IPS-18a (cell line): ENCODE results near the gene FHL2.
A peak's percentile ranks its signal among the peaks of the same experiment; 100 is the strongest.

Source experiments
- H3K27ac ChIP-seq: one replicate; pipeline ENCODE4 v1.5.1; 2013; ENCODE audit warnings: low read length
- H3K27me3 ChIP-seq: one replicate; pipeline ENCODE4 v1.6.1; 2013; ENCODE audit warnings: mild to moderate bottlenecking, low read length; ENCODE audit not compliant: control insufficient read depth, insufficient read depth
- H3K36me3 ChIP-seq: one replicate; pipeline ENCODE4 v1.6.1; 2013; ENCODE audit warnings: low read depth, low read length; ENCODE audit not compliant: control insufficient read depth
- H3K4me1 ChIP-seq: one replicate; pipeline ENCODE4 v1.6.1; 2013; ENCODE audit warnings: low read depth, low read length; ENCODE audit not compliant: control insufficient read depth
- H3K4me3 ChIP-seq: one replicate; pipeline ENCODE4 v1.5.1; 2013; ENCODE audit warnings: low read length
- H3K9ac ChIP-seq: one replicate; pipeline ENCODE4 v1.6.1; 2013; ENCODE audit warnings: mild to moderate bottlenecking, low read length, moderate library complexity
- H3K9me3 ChIP-seq: one replicate; pipeline ENCODE4 v1.6.1; 2013; ENCODE audit warnings: low read depth, low read length; ENCODE audit not compliant: control insufficient read depth

FHL2 gene

DNA sequence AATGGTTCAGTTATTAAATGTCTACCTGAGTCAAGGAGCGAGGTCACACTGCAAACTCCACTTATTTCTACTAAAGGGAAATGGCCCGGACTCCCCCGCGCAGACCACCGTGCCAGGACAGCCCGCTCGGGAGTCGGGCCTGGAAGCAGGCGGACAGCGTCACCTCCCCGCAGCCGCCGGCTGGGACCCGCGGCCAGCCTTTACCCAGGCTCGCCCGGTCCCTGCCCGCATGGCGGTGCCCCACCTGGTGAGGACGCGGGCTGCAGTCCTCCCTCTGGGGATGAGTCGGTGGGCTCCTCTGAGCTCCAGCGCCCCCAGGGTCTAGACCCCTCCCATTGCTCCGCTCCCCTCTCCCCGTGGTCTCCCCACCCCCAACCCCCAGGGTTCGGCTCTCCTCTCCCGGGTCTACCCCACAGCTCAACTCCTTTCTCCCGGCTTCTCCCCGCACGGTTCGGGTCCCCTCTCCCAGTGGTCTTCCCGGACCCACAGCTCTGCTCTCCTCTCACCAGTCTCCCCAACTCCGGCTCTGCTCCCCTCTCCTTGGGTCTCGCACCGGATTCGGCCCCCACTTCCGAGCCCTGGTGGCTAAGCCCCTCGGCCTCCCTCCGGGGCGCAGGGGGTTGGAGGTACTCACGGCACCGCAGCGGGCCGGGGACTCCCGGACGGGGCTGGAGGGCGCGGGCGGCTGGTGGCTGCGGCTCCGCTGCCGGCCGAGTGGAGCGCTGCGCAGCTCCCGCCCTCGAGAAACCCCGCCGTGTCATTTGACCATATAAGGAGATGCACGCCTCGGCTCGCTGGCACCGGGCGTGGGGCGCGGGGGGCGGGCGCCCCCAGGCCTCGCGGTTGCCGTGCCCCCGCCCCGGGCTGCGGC, at the start of gene FHL2:
FHL2 (minus strand) TSS at position 716 of the 871 bp plus-strand sequence. CDS start 12,535 bp downstream, outside the sequence.
- Histone ChIP-seq H3K9ac (peak within 1 kb of the TSS; percentile 97), H3K36me3 (no peaks in the 10 kb centered on the region), H3K4me1 (peaks cover 15% of the 10 kb centered on the region), H3K4me3 (peak within 1 kb of the TSS; percentile 92), H3K9me3 (no peaks in the 10 kb centered on the region), H3K27me3 (peaks cover 19% of the 10 kb centered on the region), H3K27ac (peak within 1 kb of the TSS; percentile 71)

- H3K4me1 ChIP-seq = no peaks in the 10 kb centered on the region
- H3K27ac ChIP-seq = no peak overlapping the region
Measured at GRCh38 chr2:105447476-105447875, 48.6 kb upstream of the FHL2 start.

DNA sequence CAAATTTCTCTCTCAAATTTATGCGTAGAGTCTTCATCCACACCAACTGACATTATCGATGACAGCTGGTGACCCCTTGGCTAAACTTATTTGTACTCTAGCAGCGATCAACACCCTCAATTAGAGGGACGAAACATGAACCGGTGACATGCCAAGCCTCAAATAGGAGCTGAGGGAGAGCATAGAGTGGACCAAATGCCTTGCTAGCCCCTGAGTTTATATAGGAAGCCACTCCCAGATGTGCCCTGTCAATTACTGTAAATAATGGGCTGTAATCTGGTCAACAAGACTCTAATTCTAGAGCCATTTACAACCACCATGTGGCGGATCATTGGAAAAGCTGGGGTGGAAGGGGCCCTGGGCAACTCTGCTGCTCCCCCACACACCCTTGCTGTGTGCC, 47.6 kb upstream of the FHL2 start:
- Histone ChIP-seq H3K4me3 (no peak overlapping the region), H3K36me3 (no peaks in the 10 kb centered on the region), H3K9ac (no peak overlapping the region), H3K9me3 (no peaks in the 10 kb centered on the region), H3K4me1 (no peaks in the 10 kb centered on the region), H3K27me3 (no peaks in the 10 kb centered on the region), H3K27ac (no peak overlapping the region)

More at GRCh38 chr2:105447476-105447875, 48.6 kb upstream of the FHL2 start:
- no peak overlapping the region for H3K4me3 ChIP-seq
- H3K9me3 ChIP-seq = no peaks in the 10 kb centered on the region
- no peak overlapping the region for H3K9ac ChIP-seq
- H3K36me3 ChIP-seq = no peaks in the 10 kb centered on the region
- no peaks in the 10 kb centered on the region for H3K27me3 ChIP-seq

DNA sequence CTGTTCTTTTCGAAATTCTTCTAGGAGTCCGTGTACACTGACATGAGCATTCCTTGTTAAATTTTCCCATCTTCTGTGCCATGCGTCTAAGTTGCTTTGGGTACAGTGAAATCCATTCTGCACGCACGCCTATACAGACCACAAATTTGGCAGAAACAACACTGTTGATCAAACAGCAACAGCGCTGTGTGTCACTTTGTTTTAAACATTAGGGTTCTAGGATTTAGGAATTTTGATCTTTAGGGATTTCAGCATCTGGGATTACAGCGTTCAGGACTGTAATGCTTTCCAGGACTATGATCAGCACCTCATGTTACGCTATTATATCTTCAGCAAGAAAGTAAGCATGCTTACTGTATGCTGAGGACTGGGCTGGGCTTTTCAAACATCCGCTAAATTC, 47.1 kb upstream of the FHL2 start:
- Histone ChIP-seq H3K4me3 (no peak overlapping the region), H3K27ac (no peak overlapping the region), H3K36me3 (no peaks in the 10 kb centered on the region), H3K9ac (no peak overlapping the region), H3K27me3 (no peaks in the 10 kb centered on the region), H3K4me1 (no peaks in the 10 kb centered on the region), H3K9me3 (no peaks in the 10 kb centered on the region)

- Histone ChIP-seq H3K27me3 (no peaks in the 10 kb centered on the region), H3K9me3 (no peaks in the 10 kb centered on the region), H3K9ac (no peak overlapping the region), H3K36me3 (no peaks in the 10 kb centered on the region), H3K4me1 (no peaks in the 10 kb centered on the region), H3K4me3 (no peak overlapping the region), H3K27ac (no peak overlapping the region)
Measured at GRCh38 chr2:105445498-105445897, 46.6 kb upstream of the FHL2 start.

DNA sequence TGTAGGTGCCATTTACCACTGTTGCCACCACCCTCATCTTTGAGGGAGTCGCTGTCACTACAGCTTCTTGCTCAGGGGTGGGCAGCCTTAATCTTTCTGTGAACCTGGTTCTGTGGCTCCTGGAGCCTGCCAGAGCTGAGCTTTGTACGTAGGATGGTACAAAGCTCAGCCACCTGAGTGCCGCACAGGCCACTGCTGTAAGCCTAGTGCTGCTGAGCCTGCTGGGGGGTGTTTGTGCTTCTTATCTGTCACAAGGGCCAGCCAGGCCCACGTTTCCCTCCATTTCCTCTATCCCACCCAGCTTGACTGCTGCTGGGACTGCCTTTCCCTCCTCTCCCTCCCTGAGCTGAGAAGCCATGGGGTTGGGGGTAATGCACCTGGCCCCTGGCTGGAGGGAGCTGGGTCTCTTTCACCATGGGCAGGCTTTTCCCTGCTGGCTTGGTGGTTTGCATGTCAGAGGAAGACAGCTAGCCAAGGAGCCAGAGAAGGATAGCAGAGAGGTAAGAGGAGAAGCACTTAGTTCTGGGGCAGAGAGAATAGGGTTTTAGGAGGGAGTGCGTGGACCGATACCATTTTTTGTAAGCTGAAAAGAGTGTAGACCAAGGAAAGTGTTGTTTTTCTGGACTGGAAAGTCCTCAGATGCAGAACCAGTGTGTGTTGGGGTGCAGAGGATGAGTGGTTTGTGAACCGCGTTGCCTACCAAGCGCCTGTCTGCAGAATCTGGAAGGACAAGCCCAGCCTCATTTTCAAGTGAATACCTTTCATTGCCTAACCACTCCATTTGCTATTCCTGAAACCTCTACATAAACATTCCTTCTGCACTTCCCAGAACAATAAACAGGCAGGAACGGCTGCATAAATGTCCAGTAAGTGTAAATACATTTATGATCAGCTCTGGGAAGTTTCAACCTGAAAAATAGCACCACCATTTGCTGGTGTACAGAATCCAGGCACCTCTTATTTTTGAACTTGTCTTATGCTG, 45.1 kb upstream of the FHL2 start:
- Histone ChIP-seq H3K27ac (no peak overlapping the region), H3K9ac (no peak overlapping the region), H3K27me3 (no peaks in the 10 kb centered on the region), H3K36me3 (no peaks in the 10 kb centered on the region), H3K4me3 (no peak overlapping the region), H3K4me1 (no peaks in the 10 kb centered on the region), H3K9me3 (no peaks in the 10 kb centered on the region)

GRCh38 chr2:105442721-105443120, 43.9 kb upstream of the FHL2 start:
- Histone ChIP-seq H3K36me3 (no peaks in the 10 kb centered on the region), H3K9ac (no peak overlapping the region), H3K27ac (no peak overlapping the region)

GRCh38 chr2:105442056-105442455, 43.2 kb upstream of the FHL2 start:
- H3K36me3 ChIP-seq = no peaks in the 10 kb centered on the region
- H3K4me3 ChIP-seq = no peak overlapping the region

More at GRCh38 chr2:105442721-105443120, 43.9 kb upstream of the FHL2 start:
- H3K4me3 ChIP-seq = no peak overlapping the region
- H3K9me3 ChIP-seq = no peaks in the 10 kb centered on the region
- no peaks in the 10 kb centered on the region for H3K27me3 ChIP-seq
- no peaks in the 10 kb centered on the region for H3K4me1 ChIP-seq

GRCh38 chr2:105439141-105439540, 40.3 kb upstream of the FHL2 start:
- Histone ChIP-seq H3K9ac (no peak overlapping the region), H3K36me3 (no peaks in the 10 kb centered on the region), H3K4me1 (no peaks in the 10 kb centered on the region), H3K4me3 (no peak overlapping the region), H3K27me3 (no peaks in the 10 kb centered on the region), H3K27ac (no peak overlapping the region), H3K9me3 (no peaks in the 10 kb centered on the region)

More at GRCh38 chr2:105442056-105442455, 43.2 kb upstream of the FHL2 start:
- H3K27ac ChIP-seq = no peak overlapping the region
- no peaks in the 10 kb centered on the region for H3K27me3 ChIP-seq
- no peak overlapping the region for H3K9ac ChIP-seq
- H3K9me3 ChIP-seq = no peaks in the 10 kb centered on the region
- H3K4me1 ChIP-seq = no peaks in the 10 kb centered on the region

DNA sequence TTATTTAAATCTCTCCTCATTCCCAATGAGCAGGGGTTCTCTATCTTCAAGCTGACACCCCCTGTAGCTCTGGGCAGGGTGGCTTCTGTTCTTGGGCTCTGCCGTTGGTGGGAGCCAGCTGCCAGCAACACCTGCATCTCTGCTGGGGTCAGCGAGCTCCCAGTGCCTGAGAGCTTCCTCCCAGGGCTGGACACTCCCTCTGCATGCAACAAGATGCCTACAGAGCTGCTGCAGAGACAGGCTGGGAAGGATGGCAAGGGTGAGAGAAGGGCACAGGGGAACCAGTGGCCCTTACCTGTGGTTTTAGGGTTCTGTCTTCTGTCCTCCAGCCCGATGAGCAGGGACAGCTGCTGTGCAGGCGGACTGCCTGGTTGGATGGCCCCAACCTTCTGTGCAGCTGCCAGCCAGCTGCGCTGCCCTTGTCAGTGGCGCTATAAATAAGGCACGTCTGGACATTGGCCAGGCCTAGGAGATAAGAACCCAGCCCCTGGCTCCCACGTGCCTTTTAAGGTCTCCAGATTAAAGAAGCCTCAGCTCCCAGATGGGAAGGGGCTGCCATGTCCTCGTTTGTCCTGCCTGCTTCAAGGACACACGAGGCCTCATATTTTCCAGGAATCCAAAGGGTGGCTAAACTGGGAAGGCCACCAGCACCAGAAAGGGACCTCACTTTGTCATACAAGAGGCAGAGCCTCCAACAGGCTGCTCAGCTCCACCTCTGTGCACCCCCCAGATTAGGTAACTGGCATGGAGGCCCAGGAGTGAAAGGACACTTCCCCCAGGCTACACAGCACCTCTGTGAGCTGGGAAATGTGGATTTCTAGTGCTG, 39.5 kb upstream of the FHL2 start:
- no peak overlapping the region for H3K27ac ChIP-seq
- no peaks in the 10 kb centered on the region for H3K4me1 ChIP-seq
- no peaks in the 10 kb centered on the region for H3K27me3 ChIP-seq
- H3K4me3 ChIP-seq = no peak overlapping the region
- H3K9ac ChIP-seq = no peak overlapping the region
- no peaks in the 10 kb centered on the region for H3K36me3 ChIP-seq
- no peaks in the 10 kb centered on the region for H3K9me3 ChIP-seq

DNA sequence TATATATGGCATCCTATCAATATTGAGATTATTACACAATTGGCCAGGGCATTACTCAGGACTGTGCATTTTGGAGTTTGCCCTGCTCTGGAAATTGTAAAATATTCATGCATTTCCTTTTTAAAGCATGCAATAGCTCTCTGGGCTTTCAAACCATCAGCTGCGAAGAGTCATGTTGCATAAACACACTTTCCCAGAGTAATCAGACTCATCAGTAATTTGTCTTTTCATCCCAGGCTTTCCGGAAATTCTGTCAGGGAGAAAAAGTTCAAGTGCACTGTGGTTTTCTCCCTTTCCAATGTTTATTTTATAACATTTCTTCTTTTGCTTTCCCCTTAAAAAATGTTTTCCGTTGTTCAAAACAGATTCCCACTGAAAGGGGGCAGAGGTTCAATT, 38.9 kb upstream of the FHL2 start:
- H3K4me1 ChIP-seq = no peaks in the 10 kb centered on the region
- H3K36me3 ChIP-seq = no peaks in the 10 kb centered on the region
- no peaks in the 10 kb centered on the region for H3K9me3 ChIP-seq
- no peak overlapping the region for H3K27ac ChIP-seq
- H3K9ac ChIP-seq = no peak overlapping the region
- H3K4me3 ChIP-seq = no peak overlapping the region
- no peaks in the 10 kb centered on the region for H3K27me3 ChIP-seq
